Thoracic aorta (tissue), 2 donors: ENCODE results near the gene CAP2. TPM values are rescaled to one million over a fixed set of nuclear protein-coding genes. Genes with fewer than 3 reads are reported as not detected.
A peak's percentile ranks its signal among the peaks of the same experiment; 100 is the strongest.

Experiments used
- ATAC-seq: fragments of 150-250 bp; one replicate; pipeline ENCODE4 v1.8.0; 2017; ENCODE audit warnings: low read depth; ENCODE audit not compliant: insufficient number of reproducible peaks, low FRiP score
- DNase-seq: peaks from one replicate; pipeline ENCODE4 v3.0.0-alpha.2; 2020; ENCODE audit warnings: low spot score
- H3K27ac ChIP-seq, 2 donors: fragments of 200-600 bp; sonication (generic); 1 replicate in 1 of 2; 2 replicates in 1 of 2; pipeline ENCODE4 v1.5.1; 2016; ENCODE audit warnings: mild to moderate bottlenecking in 2 of 2, moderate library complexity in 2 of 2
- H3K27me3 ChIP-seq: fragments of 200-600 bp; sonication (generic); replicated peaks from 2 replicates; pipeline ENCODE4 v1.6.0; 2016; ENCODE audit warnings: mild to moderate bottlenecking; ENCODE audit not compliant: insufficient read depth
- H3K36me3 ChIP-seq: fragments of 200-600 bp; sonication (generic); one replicate; pipeline ENCODE4 v1.5.1; 2016
- H3K4me1 ChIP-seq, 2 donors: fragments of 200-600 bp; sonication (generic); 1 replicate in 1 of 2; 2 replicates in 1 of 2; pipeline versions ENCODE4 v1.5.1 to v1.6.0; 2016; ENCODE audit warnings: low read depth in 2 of 2, mild to moderate bottlenecking in 1 of 2; ENCODE audit not compliant: control insufficient read depth in 1 of 2
- H3K4me3 ChIP-seq: fragments of 200-600 bp; sonication (generic); 2 replicates; pipeline ENCODE4 v1.5.1; 2016; ENCODE audit warnings: mild to moderate bottlenecking
- H3K9me3 ChIP-seq: fragments of 200-600 bp; sonication (generic); 2 replicates; pipeline ENCODE4 v1.5.1; 2016
- total RNA-seq, 2 donors: library from RNA; depleted of rRNA; stranded (reverse); fragments of >200 nt; gene quantifications; one replicate each; pipeline versions ENCODE4 v1.1.0 to v1.2.3, GENCODE V29; 2016
- TF ChIP-seq, protein P1 (sequence below): fragments of 200-600 bp; sonication (generic); IDR thresholded peaks from one replicate; pipeline ENCODE4 v1.5.1; 2019; ENCODE audit warnings: antibody characterized with exemption

Gene CAP2
- total RNA-seq, 2 donors from 2014 or later: 20.6 to 20.8 TPM

DNA sequence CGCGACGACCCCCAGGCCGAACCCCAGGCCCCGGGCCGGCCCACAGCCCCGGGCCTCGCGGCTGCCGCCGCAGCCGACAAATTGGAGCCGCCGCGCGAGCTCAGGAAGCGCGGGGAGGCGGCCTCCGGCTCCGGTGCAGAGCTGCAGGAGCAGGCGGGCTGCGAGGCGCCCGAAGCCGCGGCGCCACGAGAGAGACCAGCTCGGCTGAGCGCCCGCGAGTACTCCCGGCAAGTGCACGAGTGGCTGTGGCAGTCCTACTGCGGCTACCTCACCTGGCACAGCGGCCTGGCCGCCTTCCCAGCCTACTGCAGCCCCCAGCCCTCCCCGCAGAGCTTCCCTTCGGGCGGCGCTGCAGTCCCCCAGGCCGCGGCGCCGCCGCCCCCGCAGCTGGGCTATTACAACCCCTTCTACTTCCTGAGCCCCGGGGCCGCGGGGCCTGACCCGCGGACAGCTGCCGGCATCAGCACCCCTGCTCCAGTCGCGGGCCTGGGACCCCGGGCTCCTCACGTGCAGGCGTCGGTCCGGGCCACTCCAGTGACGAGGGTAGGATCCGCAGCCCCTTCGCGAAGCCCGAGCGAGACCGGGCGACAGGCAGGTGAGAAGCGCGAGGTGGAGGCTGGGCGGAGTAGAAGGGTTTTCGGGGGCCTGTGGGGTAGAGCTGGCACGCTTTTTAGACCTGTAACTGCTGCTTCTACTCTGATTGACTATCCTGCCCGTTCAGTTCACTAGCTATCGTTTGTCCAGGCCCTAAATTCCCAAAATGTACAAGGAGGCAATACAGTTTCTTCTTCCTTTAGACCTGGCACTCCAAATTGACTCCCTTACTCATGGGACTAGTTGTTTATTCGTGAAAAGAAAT is 207.4 kb downstream of the CAP2 start:
- H3K4me3 ChIP-seq: peak overlapping the region; percentile 79
- no peaks in the 10 kb centered on the region for H3K36me3 ChIP-seq
- TF ChIP-seq, protein P1, sequence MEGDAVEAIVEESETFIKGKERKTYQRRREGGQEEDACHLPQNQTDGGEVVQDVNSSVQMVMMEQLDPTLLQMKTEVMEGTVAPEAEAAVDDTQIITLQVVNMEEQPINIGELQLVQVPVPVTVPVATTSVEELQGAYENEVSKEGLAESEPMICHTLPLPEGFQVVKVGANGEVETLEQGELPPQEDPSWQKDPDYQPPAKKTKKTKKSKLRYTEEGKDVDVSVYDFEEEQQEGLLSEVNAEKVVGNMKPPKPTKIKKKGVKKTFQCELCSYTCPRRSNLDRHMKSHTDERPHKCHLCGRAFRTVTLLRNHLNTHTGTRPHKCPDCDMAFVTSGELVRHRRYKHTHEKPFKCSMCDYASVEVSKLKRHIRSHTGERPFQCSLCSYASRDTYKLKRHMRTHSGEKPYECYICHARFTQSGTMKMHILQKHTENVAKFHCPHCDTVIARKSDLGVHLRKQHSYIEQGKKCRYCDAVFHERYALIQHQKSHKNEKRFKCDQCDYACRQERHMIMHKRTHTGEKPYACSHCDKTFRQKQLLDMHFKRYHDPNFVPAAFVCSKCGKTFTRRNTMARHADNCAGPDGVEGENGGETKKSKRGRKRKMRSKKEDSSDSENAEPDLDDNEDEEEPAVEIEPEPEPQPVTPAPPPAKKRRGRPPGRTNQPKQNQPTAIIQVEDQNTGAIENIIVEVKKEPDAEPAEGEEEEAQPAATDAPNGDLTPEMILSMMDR: no peak
- no peaks in the 10 kb centered on the region for H3K27me3 ChIP-seq
- DNase-seq (no peak), ATAC-seq (peak; percentile 36)
- H3K9me3 ChIP-seq: no peaks in the 10 kb centered on the region
- H3K27ac ChIP-seq: peak overlapping the region; percentile 92 to 94
- H3K4me1 ChIP-seq: peaks cover 8 to 18% of the 10 kb centered on the region in 2 donors

DNA sequence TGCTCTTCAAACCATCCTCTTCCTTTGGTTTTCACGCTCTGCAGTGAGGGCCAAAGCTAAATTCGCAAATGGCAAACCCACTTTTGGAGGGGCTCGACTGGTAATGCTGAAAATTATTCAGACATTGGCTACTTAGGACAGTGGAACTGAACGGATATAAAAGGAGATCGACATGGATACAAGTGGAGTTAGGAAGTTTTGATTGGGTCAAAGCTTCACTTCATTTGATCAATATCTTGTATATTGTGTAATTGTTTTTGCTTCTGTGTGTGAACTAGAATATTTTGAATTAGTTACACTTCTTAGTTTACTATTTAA is 207.9 kb downstream of the CAP2 start:
- no peak for ATAC-seq
- H3K27me3 ChIP-seq: no peaks in the 10 kb centered on the region
- H3K36me3 ChIP-seq: peaks cover 2% of the 10 kb centered on the region
- no peaks in the 10 kb centered on the region for H3K9me3 ChIP-seq
- H3K4me3 ChIP-seq: peak overlapping the region; percentile 79
- H3K4me1 ChIP-seq: peaks cover 8 to 18% of the 10 kb centered on the region in 2 donors
- peak overlapping the region; percentile 92 to 94 for H3K27ac ChIP-seq
- DNase-seq: no peak
- TF ChIP-seq, protein P1: no peak

DNA sequence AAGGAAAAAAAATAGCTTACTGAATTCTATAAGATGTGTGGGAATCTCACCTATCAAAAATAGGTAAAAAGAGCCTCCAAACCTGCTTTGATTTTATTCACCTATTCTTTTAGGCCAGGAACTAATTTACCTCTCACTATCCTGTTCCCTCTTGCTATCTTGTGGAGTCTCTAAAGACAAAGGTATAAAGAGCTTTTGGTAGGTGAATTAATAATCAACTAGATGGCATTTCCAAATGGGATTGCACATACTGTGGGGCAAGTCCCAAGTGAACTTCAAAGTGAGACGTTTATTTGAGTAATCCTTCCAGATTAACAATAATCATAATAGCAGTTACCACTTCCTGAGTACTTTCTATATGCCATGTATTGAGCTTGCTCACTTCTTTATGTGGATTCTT is 209.5 kb downstream of the CAP2 start:
- DNase-seq: no peak
- peaks cover 11% of the 10 kb centered on the region for H3K36me3 ChIP-seq

DNA sequence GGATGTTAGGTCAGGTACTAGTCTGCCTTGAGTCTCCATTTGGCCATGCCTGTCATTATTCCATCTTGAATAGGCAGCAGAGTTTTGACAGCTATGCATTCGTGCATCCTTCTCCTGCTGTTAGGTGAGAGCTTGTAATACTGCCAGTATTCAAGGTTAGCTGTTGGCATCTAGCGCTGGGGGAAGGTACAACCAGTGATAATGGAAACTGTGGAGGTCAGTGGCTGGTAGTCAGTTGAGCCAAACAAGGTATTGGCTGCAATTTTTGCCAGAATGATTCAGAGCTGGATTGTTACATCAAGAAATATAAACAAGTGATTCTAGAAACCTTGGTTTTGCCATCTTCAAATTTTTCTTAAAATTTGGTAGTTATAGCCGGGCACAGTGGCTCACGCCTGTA is 213.2 kb downstream of the CAP2 start:
- no peak for DNase-seq
- TF ChIP-seq, protein P1: no peak
- peaks cover 12% of the 10 kb centered on the region for H3K36me3 ChIP-seq

More for the DNA sequence above, 209.5 kb downstream of the CAP2 start:
- no peak overlapping the region for H3K4me3 ChIP-seq
- H3K4me1 ChIP-seq: peaks cover 8 to 18% of the 10 kb centered on the region in 2 donors
- H3K27ac ChIP-seq: no peak overlapping the region
- no peak for ATAC-seq
- no peaks in the 10 kb centered on the region for H3K27me3 ChIP-seq
- H3K9me3 ChIP-seq: no peaks in the 10 kb centered on the region
- TF ChIP-seq, protein P1: no peak

More for the DNA sequence above, 213.2 kb downstream of the CAP2 start:
- no peak overlapping the region for H3K27ac ChIP-seq
- H3K9me3 ChIP-seq: no peaks in the 10 kb centered on the region
- H3K4me3 ChIP-seq: no peak overlapping the region
- no peak for ATAC-seq
- peaks cover 6 to 16% of the 10 kb centered on the region in 2 donors for H3K4me1 ChIP-seq
- H3K27me3 ChIP-seq: no peaks in the 10 kb centered on the region

Other genes with a start within 250 kb of the CAP2 start
- 1 to 10 TPM; 1.3 to 7.9 TPM for gene RBM24, start 112.2 kb upstream of the CAP2 start, total RNA-seq
- 10 to 100 TPM; 36.4 to 38.6 TPM for gene FAM8A1, start 206.7 kb downstream of the CAP2 start, total RNA-seq